Activated T-cell treated with anti-CD3 and anti-CD28 coated beads, Interleukin-2, amount 50 U/mL, for 72 hours (primary cell): Measurements from ENCODE around the gene PDGFB. TPM values are rescaled to one million over a fixed set of nuclear protein-coding genes. Genes with fewer than 3 reads are reported as not detected.
A peak's percentile ranks its signal among the peaks of the same experiment; 100 is the strongest.

Experiments used
- ATAC-seq, 2 donors: fragments of 150-1000 bp; cut with Tn5 transposase; replicated peaks in 1 of 2; 2 replicates each; pipeline ENCODE4 v1.10.0; 2021; ENCODE audit warnings: moderate library complexity in 2 of 2, mild to moderate bottlenecking in 1 of 2
- DNase-seq, 2 donors: peaks; one replicate each; pipeline ENCODE4 v3.0.0; 2021 to 2022; ENCODE audit warnings: mixed read lengths in 1 of 2
- H3K27ac Mint-ChIP-seq: one replicate; pipeline ENCODE4 v1.8.0; 2022; ENCODE audit warnings: mild to moderate bottlenecking, moderate library complexity, mixed read lengths
- H3K27me3 Mint-ChIP-seq: one replicate; pipeline ENCODE4 v1.8.0; 2022; ENCODE audit warnings: low read depth, mixed read lengths
- H3K36me3 Mint-ChIP-seq, 2 donors: one replicate each; pipeline ENCODE4 v1.8.0; 2022; ENCODE audit warnings: mixed read lengths in 2 of 2, mild to moderate bottlenecking in 1 of 2; ENCODE audit not compliant: insufficient read depth in 2 of 2
- H3K4me1 Mint-ChIP-seq: one replicate; pipeline ENCODE4 v1.8.0; 2022; ENCODE audit warnings: low read depth, mixed read lengths
- H3K4me3 Mint-ChIP-seq, 2 donors: one replicate each; pipeline ENCODE4 v1.8.0; 2022; ENCODE audit warnings: mild to moderate bottlenecking in 2 of 2, mixed read lengths in 2 of 2, moderate library complexity in 2 of 2
- H3K9me3 Mint-ChIP-seq, 2 donors: one replicate each; pipeline ENCODE4 v1.8.0; 2022; ENCODE audit warnings: mixed read lengths in 2 of 2
- total RNA-seq, 2 donors: library from RNA; stranded (reverse); gene quantifications; one replicate each; pipeline ENCODE4 v1.2.3, GENCODE V29; 2022

The PDGFB gene
- total RNA-seq, 2 donors from 2014 or later: 2.9 to 4.6 TPM

GRCh38 chr22:39255449-39256185 is 10.8 kb upstream of the PDGFB start:
- Mint-ChIP-seq H3K27me3 (peaks cover 29% of the 10 kb centered on the region), H3K36me3 (no peaks in the 10 kb centered on the region), H3K4me3 (no peak overlapping the region), H3K9me3 (no peaks in the 10 kb centered on the region), H3K27ac (peak overlapping the region; percentile 19), H3K4me1 (peaks cover 25% of the 10 kb centered on the region)
- no peak for ATAC-seq
- no peak for DNase-seq

GRCh38 chr22:39254789-39255298 is 10.1 kb upstream of the PDGFB start:
- Mint-ChIP-seq H3K4me1 (peaks cover 25% of the 10 kb centered on the region), H3K27me3 (peaks cover 35% of the 10 kb centered on the region), H3K9me3 (no peaks in the 10 kb centered on the region), H3K36me3 (no peaks in the 10 kb centered on the region), H3K4me3 (peak overlapping the region; percentile 66 to 90), H3K27ac (peak overlapping the region; percentile 0)
- ATAC-seq (peak; percentile 66 to 83), DNase-seq (peak; percentile 64 to 74)

- Mint-ChIP-seq H3K27me3 (peaks cover 40% of the 10 kb centered on the region), H3K9me3 (no peaks in the 10 kb centered on the region), H3K4me1 (peaks cover 25% of the 10 kb centered on the region), H3K4me3 (peak overlapping the region in 1 of 2 donors; percentile 66), H3K36me3 (no peaks in the 10 kb centered on the region), H3K27ac (no peak overlapping the region)
- DNase-seq (no peak), ATAC-seq (no peak)
Observed at GRCh38 chr22:39254122-39254521, 9.3 kb upstream of the PDGFB start.

- DNase-seq: peak; percentile 60 to 63
- Mint-ChIP-seq H3K4me3 (peak overlapping the region; percentile 29 to 65), H3K27ac (no peak overlapping the region), H3K4me1 (peaks cover 25% of the 10 kb centered on the region), H3K36me3 (no peaks in the 10 kb centered on the region), H3K27me3 (peaks cover 40% of the 10 kb centered on the region), H3K9me3 (no peaks in the 10 kb centered on the region)
- peak; percentile 87 for ATAC-seq
Observed at GRCh38 chr22:39253435-39254070, 8.8 kb upstream of the PDGFB start.

GRCh38 chr22:39252461-39253434 is 8.0 kb upstream of the PDGFB start:
- no peaks in the 10 kb centered on the region for H3K36me3 Mint-ChIP-seq
- no peak for ATAC-seq
- DNase-seq: no peak
- peak overlapping the region; percentile 53 to 66 for H3K4me3 Mint-ChIP-seq
- H3K27me3 Mint-ChIP-seq: peaks cover 40% of the 10 kb centered on the region
- H3K27ac Mint-ChIP-seq: no peak overlapping the region
- peaks cover 25% of the 10 kb centered on the region for H3K4me1 Mint-ChIP-seq
- H3K9me3 Mint-ChIP-seq: no peaks in the 10 kb centered on the region

GRCh38 chr22:39251762-39252460 is 7.1 kb upstream of the PDGFB start:
- H3K9me3 Mint-ChIP-seq: no peaks in the 10 kb centered on the region
- no peak for DNase-seq
- no peak overlapping the region for H3K4me3 Mint-ChIP-seq
- H3K4me1 Mint-ChIP-seq: peaks cover 25% of the 10 kb centered on the region
- no peaks in the 10 kb centered on the region for H3K36me3 Mint-ChIP-seq
- no peak for ATAC-seq
- peaks cover 46% of the 10 kb centered on the region for H3K27me3 Mint-ChIP-seq
- H3K27ac Mint-ChIP-seq: no peak overlapping the region

GRCh38 chr22:39250838-39251237 is 6.1 kb upstream of the PDGFB start:
- no peak for DNase-seq
- peaks cover 56% of the 10 kb centered on the region for H3K27me3 Mint-ChIP-seq
- ATAC-seq: no peak
- peaks cover 26% of the 10 kb centered on the region for H3K4me1 Mint-ChIP-seq
- H3K4me3 Mint-ChIP-seq: no peak overlapping the region
- no peaks in the 10 kb centered on the region for H3K36me3 Mint-ChIP-seq
- H3K27ac Mint-ChIP-seq: no peak overlapping the region
- no peaks in the 10 kb centered on the region for H3K9me3 Mint-ChIP-seq

GRCh38 chr22:39250131-39250530 is 5.3 kb upstream of the PDGFB start:
- H3K36me3 Mint-ChIP-seq: no peaks in the 10 kb centered on the region
- H3K9me3 Mint-ChIP-seq: no peaks in the 10 kb centered on the region
- H3K27me3 Mint-ChIP-seq: peaks cover 58% of the 10 kb centered on the region
- ATAC-seq: no peak
- H3K27ac Mint-ChIP-seq: no peak overlapping the region
- no peak for DNase-seq
- no peak overlapping the region for H3K4me3 Mint-ChIP-seq
- peaks cover 25% of the 10 kb centered on the region for H3K4me1 Mint-ChIP-seq

- Mint-ChIP-seq H3K4me3 (no peak overlapping the region), H3K9me3 (no peaks in the 10 kb centered on the region), H3K27me3 (peaks cover 56% of the 10 kb centered on the region), H3K27ac (no peak overlapping the region), H3K4me1 (peaks cover 17% of the 10 kb centered on the region), H3K36me3 (no peaks in the 10 kb centered on the region)
- ATAC-seq (no peak), DNase-seq (no peak)
Observed at GRCh38 chr22:39249086-39249704, 4.4 kb upstream of the PDGFB start.

- DNase-seq: no peak
- H3K9me3 Mint-ChIP-seq: no peaks in the 10 kb centered on the region
- no peak overlapping the region for H3K27ac Mint-ChIP-seq
- peaks cover 62% of the 10 kb centered on the region for H3K27me3 Mint-ChIP-seq
- H3K4me1 Mint-ChIP-seq: peaks cover 16% of the 10 kb centered on the region
- no peaks in the 10 kb centered on the region for H3K36me3 Mint-ChIP-seq
- ATAC-seq: no peak
- no peak overlapping the region for H3K4me3 Mint-ChIP-seq
Observed at GRCh38 chr22:39248254-39248653, 3.5 kb upstream of the PDGFB start.

GRCh38 chr22:39247361-39247760 is 2.6 kb upstream of the PDGFB start:
- H3K27ac Mint-ChIP-seq: no peak overlapping the region
- peaks cover 13% of the 10 kb centered on the region for H3K4me1 Mint-ChIP-seq
- H3K9me3 Mint-ChIP-seq: no peaks in the 10 kb centered on the region
- no peaks in the 10 kb centered on the region for H3K36me3 Mint-ChIP-seq
- no peak overlapping the region for H3K4me3 Mint-ChIP-seq
- DNase-seq: no peak
- ATAC-seq: no peak
- H3K27me3 Mint-ChIP-seq: peaks cover 61% of the 10 kb centered on the region

- DNase-seq (no peak), ATAC-seq (no peak)
- no peak overlapping the region for H3K4me3 Mint-ChIP-seq
- H3K27me3 Mint-ChIP-seq: peaks cover 57% of the 10 kb centered on the region
- no peak overlapping the region for H3K27ac Mint-ChIP-seq
- H3K36me3 Mint-ChIP-seq: no peaks in the 10 kb centered on the region
- no peaks in the 10 kb centered on the region for H3K9me3 Mint-ChIP-seq
- H3K4me1 Mint-ChIP-seq: peaks cover 13% of the 10 kb centered on the region
Observed at GRCh38 chr22:39246690-39247332, 2.0 kb upstream of the PDGFB start.
